ENCODE measurements around the gene DTNB.

The DTNB gene

GRCh38 chr2:25347205-25347815, 326.1 kb downstream of the DTNB start:
- DNase-seq (ENCODE audit: low read depth in 3 of 3, low spot score in 1 of 3) = no peak

- DNase-seq (ENCODE audit: low read depth in 3 of 3, low spot score in 1 of 3) = no peak
Measured at GRCh38 chr2:25343187-25343825, 330.1 kb downstream of the DTNB start.

- peak; percentile 37 to 69 (median 52) for DNase-seq (ENCODE audit: low read depth in 3 of 3, low spot score in 1 of 3)
Measured at GRCh38 chr2:25342372-25343186, 330.8 kb downstream of the DTNB start.

- DNase-seq (ENCODE audit: low read depth in 3 of 3, low spot score in 1 of 3) = peak in 2 of 3 donors; percentile 40 to 56
Measured at GRCh38 chr2:25341753-25342371, 331.5 kb downstream of the DTNB start, which contains the start of gene DNMT3A. TSS of gene DNMT3A (minus strand) at chr2:25341925. CDS start at chr2:25313984, 27,941 bp downstream.

GRCh38 chr2:25341011-25341727, 332.2 kb downstream of the DTNB start:
- no peak for DNase-seq (ENCODE audit: low read depth in 3 of 3, low spot score in 1 of 3)

GRCh38 chr2:25340181-25340921, 333.0 kb downstream of the DTNB start:
- no peak for DNase-seq (ENCODE audit: low read depth in 3 of 3, low spot score in 1 of 3)

GRCh38 chr2:25339791-25340180, 333.6 kb downstream of the DTNB start:
- no peak for DNase-seq (ENCODE audit: low read depth in 3 of 3, low spot score in 1 of 3)

GRCh38 chr2:25339211-25339674, 334.1 kb downstream of the DTNB start:
- no peak for DNase-seq (ENCODE audit: low read depth in 3 of 3, low spot score in 1 of 3)

- no peak for DNase-seq (ENCODE audit: low read depth in 3 of 3, low spot score in 1 of 3)
Measured at GRCh38 chr2:25338401-25338800, 335.0 kb downstream of the DTNB start.

- DNase-seq (ENCODE audit: low read depth in 3 of 3, low spot score in 1 of 3) = no peak
Measured at GRCh38 chr2:25337891-25338290, 335.5 kb downstream of the DTNB start.

GRCh38 chr2:25337276-25337675, 336.1 kb downstream of the DTNB start:
- no peak for DNase-seq (ENCODE audit: low read depth in 3 of 3, low spot score in 1 of 3)

GRCh38 chr2:25336383-25336841, 337.0 kb downstream of the DTNB start:
- DNase-seq (ENCODE audit: low read depth in 3 of 3, low spot score in 1 of 3) = no peak

GRCh38 chr2:25335971-25336370, 337.4 kb downstream of the DTNB start:
- DNase-seq (ENCODE audit: low read depth in 3 of 3, low spot score in 1 of 3) = no peak

- DNase-seq (ENCODE audit: low read depth in 3 of 3, low spot score in 1 of 3) = no peak
Measured at GRCh38 chr2:25335204-25335603, 338.2 kb downstream of the DTNB start.

- DNase-seq (ENCODE audit: low read depth in 3 of 3, low spot score in 1 of 3) = no peak
Measured at GRCh38 chr2:25334482-25334881, 338.9 kb downstream of the DTNB start.

- no peak for DNase-seq (ENCODE audit: low read depth in 3 of 3, low spot score in 1 of 3)
Measured at GRCh38 chr2:25333981-25334380, 339.4 kb downstream of the DTNB start.

- DNase-seq (ENCODE audit: low read depth in 3 of 3, low spot score in 1 of 3) = no peak
Measured at GRCh38 chr2:25332571-25332970, 340.8 kb downstream of the DTNB start.

- DNase-seq (ENCODE audit: low read depth in 3 of 3, low spot score in 1 of 3) = peak in 1 of 3 donors; percentile 60
Measured at GRCh38 chr2:25331686-25332365, 341.6 kb downstream of the DTNB start.

GRCh38 chr2:25330937-25331336, 342.4 kb downstream of the DTNB start:
- DNase-seq (ENCODE audit: low read depth in 3 of 3, low spot score in 1 of 3) = no peak

Data from stimulated activated CD4-positive, alpha-beta T cell treated with anti-CD3 and anti-CD28 coated beads, TNF-alpha, amount 100 ng/mL, for 1 hour (primary cell).